GM18499 (cell line): ENCODE results near the gene SOS1.
"Not testable (repeated sequence)": the region's sequence is repeated elsewhere in the genome, so short reads cannot be mapped to it uniquely, and the experiment has no call there.

Experiments used
- ATAC-seq: cut with Tn5 transposase; IDR thresholded peaks from one replicate; pipeline ENCODE4 v1.9.1; 2021; ENCODE audit warnings: moderate number of reproducible peaks; ENCODE audit not compliant: insufficient read depth, unreplicated experiment

SOS1 gene

DNA sequence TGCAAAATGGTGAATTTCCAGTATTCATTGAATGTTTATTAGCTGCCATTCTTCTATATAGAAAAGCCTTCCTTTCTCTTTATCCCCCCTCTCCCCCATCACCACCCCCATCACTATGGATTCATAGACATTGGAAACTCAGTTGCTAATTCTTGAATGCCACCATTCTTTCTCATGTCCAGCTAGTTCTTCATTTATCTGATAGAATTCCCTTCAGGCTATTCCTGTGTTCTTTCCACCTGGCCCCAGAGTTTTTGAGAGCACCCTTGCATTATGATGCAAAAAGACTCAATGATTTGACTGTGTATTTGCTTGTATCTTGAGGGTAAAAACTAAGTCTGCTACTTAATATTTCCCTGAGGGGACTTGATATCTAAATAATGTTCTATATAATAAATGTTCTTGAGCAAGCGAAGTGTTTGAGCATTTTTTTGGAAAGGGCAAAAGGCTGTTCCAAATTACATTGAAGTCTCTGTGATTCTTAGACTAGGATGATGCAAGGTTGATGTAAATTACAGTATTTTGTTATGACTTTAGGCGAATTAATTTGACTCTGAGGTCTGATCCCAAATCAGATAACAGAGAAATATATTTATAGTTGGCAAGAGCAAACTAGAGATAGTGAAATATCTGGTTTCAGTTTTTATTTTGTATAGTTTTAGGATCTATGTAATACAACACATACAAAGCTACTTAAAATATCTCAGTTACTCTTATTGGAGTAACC lies 18.8 kb upstream of the SOS1 start:
- no peak for ATAC-seq

DNA sequence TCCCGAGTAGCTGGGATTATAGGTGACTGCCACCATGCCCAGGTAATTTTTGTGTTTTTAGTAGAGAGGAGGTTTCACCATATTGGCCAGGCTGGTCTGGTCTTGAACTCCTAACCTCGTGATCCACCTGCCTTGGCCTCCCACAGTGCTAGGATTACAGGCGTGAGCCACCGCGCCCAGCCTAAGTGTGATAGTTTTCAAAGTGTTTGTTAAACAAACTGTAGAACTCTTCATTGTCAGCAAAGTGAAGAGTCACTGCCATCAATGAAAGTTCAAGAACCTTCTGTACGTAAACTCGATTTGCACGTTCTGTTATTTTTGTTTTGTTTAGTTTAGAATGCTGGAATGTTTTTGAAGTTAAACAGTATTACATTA lies 18.0 kb upstream of the SOS1 start:
- ATAC-seq = no peak

DNA sequence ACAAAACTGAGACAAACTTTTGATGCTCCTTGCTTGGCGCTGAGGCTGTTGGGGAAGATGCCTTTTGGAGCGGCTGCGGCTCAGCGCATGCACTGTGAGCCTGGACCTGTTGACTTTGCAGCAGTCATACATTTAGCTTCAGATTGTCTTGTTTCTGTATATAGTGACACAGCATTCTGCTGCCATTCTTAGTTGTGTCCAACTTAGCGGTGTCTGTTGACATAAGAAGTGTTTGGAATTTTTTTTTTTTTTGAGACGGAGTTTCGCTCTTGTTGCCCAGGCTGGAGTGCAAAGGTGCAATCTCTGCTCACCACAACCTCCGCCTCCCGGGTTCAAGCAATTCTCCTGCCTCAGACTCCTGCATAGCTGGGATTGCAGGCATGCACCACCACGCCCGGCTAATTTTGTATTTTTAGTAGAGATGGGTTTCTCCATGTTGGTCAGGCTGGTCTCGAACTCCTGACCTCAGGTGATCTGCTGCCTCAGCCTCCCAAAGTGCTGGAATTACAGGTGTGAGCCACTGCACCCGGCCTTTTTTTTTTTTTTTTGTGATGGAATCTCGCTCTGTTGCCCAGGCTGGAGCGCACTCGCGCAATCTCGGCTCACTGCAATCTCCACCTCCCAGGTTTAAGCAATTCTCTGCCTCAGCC lies 17.5 kb upstream of the SOS1 start:
- not testable (repeated sequence) for ATAC-seq

DNA sequence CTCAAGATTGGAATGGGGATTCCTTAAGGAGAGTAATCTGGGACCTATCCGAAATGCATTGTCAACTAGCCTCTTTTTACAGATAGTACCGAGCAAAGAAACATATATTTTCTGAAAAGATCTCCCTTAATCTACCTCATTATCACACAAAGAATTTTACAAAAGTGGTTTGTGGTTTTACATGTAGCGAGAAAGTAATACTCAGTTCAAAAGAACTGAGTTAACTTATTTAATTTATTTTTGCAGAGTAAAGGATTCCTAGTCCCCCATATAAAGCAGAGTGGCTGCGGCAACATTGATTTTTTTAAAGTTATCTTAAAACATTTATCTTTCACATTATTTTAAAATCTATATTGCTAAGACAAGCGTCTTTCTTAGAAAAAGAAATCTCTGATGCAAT lies 15.9 kb upstream of the SOS1 start:
- ATAC-seq = no peak

DNA sequence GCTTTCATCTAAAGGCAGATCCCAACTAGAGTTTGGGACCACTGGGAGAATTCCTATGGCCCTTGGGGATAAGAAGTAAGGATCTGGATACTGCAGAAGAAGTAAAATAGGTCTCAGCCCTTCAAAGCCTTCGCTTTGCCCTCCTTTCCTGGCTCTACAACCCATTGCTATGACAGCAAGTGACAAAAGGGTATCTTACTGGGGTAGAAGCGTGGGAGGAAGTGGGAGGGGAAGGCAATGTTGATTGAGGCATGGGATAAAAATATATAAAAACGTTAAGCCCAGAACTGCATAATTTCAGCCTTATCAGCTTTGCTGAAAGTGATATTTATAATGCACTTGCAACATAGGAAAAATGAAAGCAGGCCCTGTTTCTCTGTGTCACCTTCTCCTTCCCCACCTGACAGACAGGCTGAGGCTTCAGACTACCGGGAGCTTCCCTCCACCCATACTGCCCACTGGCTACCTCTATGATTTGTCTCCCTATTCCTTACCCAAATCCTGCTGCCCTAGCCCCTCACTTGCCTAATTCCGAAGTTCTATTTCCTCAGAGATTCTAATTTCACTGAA lies 14.9 kb upstream of the SOS1 start:
- no peak for ATAC-seq

GRCh38 chr2:39133215-39133851 lies 12.5 kb upstream of the SOS1 start:
- ATAC-seq = no peak

DNA sequence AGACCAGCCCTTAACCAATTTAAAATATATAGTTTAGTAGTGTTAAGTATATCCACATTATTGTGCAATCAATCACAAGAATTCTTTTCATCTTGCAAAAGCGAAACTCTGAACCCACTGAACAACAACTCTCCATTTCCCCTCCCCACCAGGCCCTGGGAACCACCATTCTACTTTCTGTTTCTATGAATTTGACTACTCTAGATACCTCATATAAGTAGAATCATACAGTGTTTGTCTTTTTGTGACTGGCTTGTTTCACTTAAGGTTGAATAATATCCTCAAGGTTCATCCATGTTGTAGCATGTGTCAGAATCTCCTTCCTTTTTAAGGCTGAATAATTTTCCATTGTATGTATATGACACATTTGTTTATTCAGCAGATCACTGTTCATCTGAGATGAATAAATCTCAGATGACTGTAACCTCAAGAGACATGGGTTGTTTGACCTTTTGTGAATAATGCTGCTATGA lies 8.1 kb upstream of the SOS1 start:
- ATAC-seq = peak; percentile 37

- ATAC-seq = peak; percentile 64
These were observed 7.1 kb upstream of the SOS1 start for GRCh38 chr2:39127973-39128372.

DNA sequence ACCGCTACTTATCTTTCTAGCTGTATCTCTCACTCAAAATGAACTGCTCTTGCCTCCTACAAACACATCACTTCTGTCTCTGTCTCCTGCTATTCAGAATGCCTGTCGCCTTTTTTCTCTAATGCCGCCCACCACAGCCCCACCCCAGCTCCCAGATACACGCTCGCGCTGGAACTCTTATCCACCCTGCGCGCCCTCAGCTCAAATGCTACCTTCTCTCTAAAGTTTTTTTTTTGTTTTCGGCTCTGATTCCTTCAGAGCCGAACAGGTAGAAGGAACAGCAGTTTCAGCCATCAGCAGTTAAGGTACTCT lies 3.9 kb upstream of the SOS1 start:
- no peak for ATAC-seq

GRCh38 chr2:39124000-39124745 lies 3.3 kb upstream of the SOS1 start:
- peak; percentile 31 for ATAC-seq

DNA sequence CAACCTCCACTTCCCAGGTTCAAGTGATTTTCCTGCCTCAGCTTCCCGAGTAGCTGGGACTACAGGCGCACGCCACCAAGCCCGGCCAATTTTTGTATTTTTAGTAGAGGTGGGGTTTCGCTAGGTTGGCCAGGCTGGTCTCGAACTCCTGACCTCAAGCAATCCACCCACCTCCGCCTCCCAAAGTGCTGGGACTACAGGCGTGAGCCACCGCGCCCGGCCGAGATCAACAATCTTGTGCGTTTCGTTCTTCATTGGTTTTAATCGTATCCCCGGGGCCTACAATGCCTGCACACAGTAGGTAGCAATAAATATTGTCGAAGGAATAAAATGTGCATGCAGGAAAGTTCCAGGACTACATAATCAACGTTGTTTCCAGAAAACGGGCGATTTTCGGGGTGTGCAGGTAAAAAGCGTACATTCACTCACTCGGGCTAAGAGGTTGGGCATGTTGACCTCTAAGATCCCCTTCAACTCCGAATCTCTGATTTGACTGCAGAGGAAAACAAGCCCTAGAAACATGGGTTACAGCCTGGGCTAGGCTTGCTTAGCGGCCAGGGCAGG lies 2.7 kb upstream of the SOS1 start:
- no peak for ATAC-seq

GRCh38 chr2:39121523-39122063 lies 742 bp upstream of the SOS1 start:
- no peak for ATAC-seq

DNA sequence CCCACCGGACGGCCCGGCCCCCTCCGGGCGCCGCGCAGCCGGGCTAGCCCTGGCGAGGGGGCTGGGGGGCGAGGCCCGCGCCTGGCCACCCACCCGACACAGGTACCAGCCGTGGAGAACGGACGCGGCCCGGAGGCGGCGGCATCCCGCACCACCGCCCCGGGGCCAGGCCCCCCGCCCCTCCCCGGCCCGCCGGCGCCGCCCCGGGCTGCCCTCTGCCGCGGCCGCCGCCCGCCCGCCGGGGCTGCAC lies 405 bp downstream of the SOS1 start:
- peak; percentile 18 for ATAC-seq

DNA sequence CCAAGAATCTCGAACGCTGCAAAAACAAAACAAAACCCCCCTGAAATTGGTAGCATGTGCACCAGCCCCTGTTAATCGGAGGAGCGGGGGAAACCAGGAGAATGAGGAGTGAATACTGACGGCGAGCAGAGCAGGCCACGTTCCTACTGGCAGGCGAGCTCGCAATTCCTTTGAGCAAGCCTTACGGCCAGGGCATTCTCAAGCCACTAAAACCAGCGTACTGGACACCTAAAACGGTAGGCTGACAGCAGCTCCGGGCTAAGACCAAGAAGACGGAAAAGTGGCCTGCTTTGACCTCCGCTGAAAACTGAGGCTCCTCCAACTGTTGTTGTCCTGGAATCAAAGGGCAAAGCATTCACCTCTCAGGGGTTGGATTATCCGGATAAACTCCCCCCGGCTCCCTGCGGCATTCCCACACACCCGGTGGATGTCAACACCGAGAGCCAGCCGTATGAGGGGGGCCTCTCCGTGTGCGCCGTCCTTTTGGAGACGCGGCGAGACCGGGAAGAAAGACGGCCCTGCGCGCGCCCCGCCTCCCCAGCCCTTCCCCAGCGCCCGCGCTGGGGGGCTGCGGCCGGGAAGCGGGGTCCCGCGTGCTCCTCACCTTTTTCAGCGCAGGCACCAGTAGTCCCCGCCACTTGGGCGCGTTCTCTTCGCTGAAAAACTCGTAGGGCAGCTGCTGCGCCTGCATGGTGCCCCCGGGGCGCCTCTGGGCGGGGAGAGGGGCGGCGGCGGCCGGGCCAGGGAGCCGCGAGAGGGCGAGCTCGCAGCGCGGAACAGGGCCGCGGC lies 925 bp downstream of the SOS1 start:
- ATAC-seq = peak; percentile 25

- no peak for ATAC-seq
These were observed 1.9 kb downstream of the SOS1 start for GRCh38 chr2:39118786-39119499.

GRCh38 chr2:39115556-39115955 lies 5.3 kb downstream of the SOS1 start:
- no peak for ATAC-seq

- no peak for ATAC-seq
These were observed 6.1 kb downstream of the SOS1 start for GRCh38 chr2:39114771-39115170.

GRCh38 chr2:39109537-39109936 lies 11.3 kb downstream of the SOS1 start:
- no peak for ATAC-seq

GRCh38 chr2:39108377-39108776 lies 12.5 kb downstream of the SOS1 start:
- no peak for ATAC-seq
